ENCODE measurements around the gene CPE.

CPE gene

DNA sequence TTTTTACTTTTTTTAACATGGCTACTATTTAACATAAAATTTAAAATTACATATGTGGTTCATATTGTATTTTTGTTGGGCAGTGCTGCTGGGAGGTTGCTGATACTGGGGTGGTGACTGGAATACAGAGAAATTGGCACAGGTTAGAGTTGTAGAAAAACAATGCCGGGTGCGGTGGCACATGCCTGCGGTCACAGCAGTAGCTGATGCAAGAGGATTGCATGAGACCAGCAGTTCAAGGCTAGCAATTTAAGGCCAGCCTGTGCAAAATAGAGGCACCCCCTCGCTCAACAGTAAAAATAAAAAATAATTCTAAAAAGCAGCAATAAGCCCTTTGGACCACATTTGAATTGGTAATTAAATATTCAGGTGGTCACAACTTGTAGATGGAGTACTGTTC, 11.8 kb upstream of the CPE start:
- DNase-seq = no peak

DNA sequence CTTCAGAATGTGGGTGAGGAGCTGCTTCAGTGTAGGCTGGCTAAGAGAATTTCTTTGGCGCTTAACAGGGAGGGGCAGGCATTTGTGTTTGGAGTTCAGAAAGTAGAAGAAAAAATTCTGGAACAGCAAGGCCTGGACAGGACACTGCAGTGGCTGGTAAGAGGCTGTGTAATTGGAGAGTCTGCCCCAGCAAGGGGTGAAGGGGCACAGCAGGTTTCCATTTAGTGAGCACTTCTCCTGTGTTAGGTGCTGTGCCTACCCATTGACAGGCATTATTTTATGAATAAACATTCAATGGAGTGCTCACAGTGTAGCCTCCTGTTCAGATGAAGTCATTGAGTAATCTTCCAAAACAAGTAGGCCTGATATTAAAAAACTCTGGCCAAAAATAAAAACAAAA, 10.7 kb upstream of the CPE start:
- DNase-seq = no peak

DNA sequence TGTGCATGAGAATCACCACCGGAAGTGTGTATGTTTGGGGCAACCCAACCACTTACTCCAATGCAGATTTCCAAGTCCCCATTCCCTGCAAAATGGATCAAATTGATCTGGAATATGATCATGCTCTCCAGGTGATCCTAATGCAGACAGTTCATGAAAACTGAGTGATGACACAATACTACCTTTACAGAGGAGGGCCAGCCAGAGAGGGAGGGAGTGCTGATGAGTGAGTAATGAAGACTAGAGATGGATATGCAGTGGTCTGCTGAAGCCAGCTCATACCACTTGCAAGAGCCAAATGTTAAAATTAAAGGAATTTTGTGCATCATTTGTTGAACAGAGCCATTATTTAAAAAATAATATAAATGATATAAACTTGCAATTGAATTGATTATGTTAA, 10.2 kb upstream of the CPE start:
- no peak for DNase-seq

DNA sequence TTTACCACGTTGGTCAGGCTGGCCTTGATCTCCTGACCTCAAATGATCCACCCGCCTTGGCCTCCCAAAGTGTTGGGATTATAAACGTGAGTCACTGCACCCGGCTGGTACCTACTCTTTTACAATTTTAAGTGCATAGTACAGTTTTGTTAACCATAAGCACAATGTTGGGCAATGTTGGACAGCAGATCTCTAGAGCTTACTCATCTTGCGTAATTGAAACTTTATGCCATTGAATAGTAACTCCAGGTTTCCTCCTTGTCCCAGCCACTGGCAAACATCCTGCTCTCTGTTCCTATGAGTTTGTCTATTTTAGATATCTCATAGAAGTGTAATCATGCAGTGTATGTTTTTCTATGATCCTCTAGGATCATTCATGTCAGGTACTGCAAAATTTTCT, 9.3 kb upstream of the CPE start:
- no peak for DNase-seq

DNA sequence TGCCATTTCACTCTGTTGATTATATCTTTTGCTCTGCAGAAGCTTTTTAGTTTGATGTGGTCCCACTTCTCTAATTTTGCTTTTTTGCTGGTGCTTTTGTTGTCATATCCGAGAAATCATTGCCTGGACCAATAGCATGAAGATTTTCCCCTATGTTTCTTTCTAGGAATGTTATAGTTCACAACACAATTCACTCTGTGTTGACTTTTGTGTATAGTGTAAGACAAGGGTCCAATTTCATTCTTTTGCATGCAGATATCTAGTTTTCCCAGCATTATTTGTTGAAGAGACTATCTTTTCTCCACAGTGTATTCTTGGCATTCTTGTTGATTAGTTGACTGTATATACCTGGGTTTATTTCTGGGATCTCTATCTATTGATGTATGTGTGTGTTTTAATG, 8.3 kb upstream of the CPE start:
- no peak for DNase-seq

DNA sequence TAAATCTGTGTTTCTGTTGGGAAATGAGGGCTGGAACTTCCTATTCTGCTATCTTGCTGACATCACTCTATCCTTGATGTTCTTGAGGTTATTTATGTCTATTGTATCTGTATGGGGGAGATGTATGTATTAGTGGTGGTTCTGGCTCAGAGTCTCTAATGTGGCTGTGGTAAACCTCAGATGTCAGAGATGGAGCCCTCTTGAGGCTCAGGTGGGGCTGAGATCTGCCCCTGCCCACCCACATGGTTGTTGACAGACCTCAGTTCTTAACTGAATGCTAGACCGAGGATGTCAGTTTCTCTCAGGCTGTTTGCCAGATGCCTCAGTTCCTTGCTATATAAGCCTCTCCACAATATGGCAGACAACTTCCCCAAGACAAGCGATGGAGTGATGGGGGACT, 3.3 kb upstream of the CPE start:
- no peak for DNase-seq

DNA sequence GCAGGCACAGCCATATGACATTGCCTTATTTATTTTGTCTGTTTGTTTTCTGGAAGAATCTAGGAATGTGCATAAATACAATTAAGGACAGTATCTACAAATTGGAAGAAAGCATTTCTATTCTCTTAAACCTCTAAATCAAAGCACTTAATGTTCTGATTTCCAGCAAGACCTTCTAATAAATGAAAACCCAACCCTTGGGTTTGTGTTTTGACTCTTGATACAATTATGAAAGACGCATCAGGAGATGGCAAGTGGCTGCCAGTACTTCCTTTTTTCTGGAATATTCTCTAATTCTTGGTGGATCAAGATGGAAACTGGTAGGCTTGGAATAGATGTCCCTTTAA, 437 bp upstream of the CPE start:
- peak; percentile 55 to 68 for DNase-seq

DNA sequence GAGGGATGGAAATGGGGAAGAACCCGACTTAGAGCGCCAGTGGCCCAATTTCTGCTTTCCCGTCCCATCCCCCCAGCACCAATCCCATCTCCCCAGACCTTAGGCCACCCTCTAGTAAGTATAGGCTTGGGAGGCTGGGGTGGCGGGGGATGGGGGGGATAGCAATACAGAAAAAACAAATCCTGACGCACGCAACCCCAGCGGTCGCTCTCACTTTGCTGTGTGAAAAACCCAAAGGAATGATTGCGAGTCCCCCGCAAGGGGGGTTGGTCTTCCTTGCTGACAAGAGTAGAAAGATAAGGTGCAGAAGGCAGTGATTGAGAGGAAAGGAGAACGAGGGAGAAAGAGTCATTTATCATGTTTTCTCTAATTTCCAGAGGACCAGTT, 863 bp downstream of the CPE start:
- DNase-seq = no peak

DNA sequence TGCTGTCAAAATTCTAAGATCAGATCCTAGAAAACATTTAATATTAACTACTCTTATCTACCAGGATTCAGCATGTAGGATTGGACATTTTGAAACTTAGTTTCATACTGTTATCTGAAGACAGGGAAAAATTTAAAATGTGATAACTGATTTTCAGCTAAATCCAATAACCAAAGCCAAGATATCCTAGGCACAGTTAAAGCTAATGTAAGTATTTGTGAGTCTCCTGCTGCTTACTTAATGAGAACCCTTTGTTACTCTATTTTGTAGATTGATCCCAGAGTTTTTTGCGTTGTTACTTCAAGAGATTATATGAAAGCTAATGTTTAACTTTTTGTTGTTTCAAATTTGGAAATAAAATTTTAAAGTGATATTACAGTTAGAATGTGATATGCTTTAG, 2.0 kb downstream of the CPE start:
- DNase-seq = no peak

DNA sequence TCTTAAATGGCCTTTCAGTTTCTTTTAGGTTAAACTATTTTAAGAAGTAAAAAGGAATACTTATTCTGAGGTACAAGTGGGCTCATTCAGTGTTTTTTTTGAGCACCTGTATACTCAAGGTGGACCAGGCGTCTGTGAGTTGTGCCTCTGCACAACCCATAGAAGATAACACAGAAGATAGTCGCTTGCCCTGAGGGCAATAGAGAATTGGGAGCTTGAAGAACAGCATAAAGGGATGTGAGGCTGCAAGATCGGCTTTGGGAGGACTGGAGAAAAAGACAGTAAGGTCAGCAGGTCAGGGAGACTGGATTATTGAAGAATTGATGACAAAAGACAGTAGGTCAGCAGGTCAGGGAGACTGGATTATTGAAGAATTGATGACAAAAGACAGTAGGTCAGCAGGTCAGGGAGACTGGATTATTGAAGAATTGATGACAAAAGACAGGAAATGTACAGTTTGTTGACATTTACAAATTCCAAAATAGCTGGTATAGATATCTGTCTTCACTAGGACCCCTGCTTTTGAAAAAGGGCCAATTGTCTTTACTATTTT, 3.1 kb downstream of the CPE start:
- DNase-seq = no peak

DNA sequence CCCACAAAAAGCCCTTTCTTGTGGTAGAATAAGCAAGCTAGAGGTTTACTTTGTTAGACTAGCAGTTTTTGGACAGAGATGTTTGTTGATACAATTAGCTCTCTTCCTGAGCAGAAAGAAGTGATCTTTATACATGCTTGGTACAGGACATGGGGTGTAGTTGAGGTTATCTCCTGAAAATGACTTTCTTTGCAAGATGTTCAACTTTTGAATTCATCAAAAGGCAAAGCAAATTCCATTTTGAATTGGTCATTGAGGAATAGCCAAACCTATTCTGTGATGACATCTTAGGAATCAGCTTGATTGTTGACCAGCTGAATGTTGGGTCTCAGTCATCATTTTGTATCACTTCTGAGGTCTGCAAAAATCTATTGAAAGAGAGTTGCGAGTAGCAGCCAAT, 3.8 kb downstream of the CPE start:
- no peak for DNase-seq

DNA sequence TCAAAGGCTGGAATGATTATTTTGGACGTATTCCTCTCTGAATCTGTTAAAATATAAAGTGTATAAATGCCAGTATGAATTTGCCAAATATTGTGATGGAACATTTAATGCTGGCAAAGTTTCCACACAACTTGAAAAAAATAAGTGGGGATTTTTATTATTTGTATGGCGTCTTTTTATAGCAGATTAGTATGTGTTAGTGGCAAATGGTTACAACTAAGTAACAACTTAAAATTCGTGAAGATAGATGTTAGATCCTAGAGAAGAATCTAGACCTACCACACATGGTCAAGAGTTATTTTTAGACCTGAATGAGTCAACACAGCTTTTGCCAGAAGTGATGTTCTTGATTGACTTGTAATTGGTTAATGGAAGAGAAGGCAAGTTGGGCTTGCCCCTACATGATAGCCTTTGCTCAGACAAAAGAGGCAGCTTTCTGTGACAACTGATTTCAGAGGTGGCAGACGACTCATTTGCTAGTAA, 4.8 kb downstream of the CPE start:
- peak in 1 of 2 experiments; percentile 20 for DNase-seq

DNA sequence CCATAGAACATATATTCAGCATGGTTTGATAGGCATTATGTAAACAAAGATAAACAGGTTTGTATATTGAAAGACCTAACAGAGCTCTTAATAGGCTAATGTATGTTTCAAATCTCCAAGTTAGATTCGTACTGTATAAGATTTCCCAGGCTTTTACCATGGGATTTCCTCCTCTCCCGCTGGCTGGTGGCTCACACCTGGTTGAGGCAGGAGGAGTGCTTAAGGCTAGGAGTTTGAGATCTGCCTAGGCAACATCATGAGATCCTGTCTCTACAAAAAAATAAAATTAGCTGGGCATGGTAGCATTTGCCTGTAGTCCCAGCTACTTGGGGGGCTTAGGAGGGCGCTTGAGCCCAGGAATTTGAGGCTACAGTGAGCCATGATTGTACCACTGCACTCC, 5.4 kb downstream of the CPE start:
- no peak for DNase-seq

DNA sequence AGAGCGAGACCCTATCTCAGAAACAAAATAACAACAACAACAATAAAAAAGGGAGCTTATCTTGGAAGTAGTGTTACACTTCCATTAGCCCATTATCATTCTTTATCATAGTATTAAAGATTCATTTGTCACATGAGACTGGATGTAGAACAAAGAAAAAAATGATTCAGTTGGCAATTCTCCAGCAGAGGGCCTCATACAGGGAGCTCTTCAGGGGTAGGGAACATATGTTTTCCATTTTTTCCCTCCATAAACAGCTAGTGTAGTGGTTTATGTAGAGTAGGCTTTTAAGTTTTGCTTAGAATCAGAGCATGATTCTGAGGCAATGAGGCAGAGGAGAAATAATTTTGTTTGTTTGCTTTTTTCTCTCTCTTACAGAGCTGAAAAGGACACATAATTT, 5.8 kb downstream of the CPE start:
- DNase-seq = peak in 1 of 2 experiments; percentile 20

DNA sequence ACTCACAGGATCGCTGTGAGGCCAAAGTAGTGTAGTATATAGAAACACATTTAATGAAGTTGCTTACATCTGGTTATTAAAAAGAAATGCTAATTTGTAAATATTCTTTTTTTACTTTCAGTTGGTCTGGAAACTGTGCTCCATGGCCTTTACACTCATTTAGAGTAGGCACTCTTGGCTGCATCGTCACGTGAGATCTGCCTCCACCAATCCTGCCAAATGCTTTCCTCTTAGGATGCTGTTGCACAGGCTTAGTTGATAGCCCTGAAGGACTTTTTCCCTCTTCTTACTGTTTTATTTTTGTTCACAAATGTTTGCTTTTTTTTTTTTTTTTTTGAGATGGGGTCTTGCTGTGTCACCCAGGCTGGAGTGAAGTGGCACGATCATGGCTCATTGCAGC, 6.3 kb downstream of the CPE start:
- DNase-seq = no peak

DNA sequence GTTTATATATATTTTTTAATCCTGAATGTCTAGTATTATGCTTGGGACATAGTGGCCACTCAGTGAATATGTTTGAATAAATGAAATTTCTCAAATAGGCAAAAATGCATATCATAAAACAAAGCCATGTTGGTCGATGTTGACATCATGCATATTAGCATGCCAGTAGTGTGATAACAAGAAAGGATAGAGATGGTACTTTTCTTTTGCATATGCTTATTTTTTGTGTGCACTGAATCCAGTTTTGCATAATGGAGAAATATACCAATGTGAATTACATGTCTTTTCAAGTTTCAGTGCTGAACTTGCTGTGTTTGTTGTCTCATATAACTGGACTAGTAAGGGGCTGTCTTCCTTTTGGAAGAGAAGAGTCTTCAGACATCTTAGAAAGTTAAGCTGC, 7.5 kb downstream of the CPE start:
- DNase-seq = no peak

DNA sequence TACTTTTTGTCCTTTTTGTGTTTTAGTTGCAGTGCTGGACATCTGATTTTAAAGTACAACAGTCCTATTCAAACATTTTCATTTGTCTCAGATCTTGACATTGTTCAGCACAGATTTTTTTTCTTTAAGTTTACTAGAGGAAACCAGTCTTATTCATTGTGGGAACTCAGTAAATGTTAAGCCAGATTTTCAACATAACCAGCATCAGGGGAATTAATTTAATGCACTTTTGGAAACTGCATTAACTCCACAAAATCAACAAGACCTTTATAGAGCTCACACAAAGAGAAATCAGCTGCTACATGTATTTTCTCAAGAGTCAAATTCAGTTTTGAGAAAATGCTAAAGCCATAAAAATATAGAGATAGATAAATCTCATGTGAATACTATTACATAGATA, 9.9 kb downstream of the CPE start:
- no peak for DNase-seq

DNA sequence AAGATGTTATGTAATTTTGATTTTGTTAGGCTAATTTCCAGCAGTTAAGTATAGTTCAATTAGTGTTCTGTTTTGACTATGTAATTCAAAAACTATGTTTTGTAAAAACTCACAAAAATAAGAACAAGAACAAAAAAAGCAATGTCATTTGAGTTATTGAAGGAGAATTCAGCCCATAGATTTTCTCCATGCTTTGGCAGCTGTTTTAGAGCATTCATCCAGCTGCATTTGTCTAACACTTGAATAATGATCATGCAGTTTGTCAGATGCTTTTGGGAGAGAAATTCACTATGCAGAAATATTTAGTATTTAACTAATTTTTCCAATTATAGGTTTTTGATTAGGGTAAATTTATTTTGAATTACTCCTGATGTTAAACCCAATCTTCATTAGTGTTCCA, 14.2 kb downstream of the CPE start:
- DNase-seq = no peak

DNA sequence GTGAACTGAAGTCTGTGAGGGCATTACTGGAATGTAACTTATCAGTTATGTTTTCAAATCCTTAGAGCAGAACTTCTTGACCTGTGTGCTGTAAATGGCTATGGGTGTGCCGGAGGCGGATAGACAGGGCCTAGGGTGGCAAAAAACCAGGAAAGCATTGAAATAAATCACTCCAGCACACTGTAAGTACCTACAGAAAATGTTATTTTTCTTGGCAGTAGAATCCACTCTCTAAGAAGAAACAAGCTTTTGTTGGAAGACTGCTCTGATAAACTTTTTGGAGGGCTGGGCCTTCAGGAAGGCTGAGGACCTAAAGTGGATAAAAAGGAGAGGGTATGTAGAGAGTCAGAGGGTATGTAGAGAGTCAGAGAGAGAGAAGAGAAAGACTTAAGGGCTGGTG, 14.9 kb downstream of the CPE start:
- no peak for DNase-seq

DNA sequence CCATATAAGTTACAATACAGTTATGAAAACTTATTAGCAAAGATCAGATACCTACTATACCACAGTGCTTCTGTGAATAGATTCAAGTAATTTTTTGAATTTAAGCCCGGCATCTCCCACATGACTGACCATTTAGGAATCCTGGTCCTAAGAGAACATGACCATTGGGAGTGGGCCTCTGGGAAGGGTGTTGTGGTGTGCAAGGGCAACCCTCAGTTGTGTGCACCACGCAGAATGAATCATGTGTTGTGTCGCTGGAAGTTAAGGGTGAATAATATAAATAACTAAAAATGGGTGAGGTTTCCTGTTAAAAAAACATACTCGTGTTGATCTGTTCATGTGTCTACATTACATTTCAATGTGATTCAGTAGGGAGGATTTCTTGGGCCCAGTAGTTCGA, 15.5 kb downstream of the CPE start:
- DNase-seq = no peak

DNA sequence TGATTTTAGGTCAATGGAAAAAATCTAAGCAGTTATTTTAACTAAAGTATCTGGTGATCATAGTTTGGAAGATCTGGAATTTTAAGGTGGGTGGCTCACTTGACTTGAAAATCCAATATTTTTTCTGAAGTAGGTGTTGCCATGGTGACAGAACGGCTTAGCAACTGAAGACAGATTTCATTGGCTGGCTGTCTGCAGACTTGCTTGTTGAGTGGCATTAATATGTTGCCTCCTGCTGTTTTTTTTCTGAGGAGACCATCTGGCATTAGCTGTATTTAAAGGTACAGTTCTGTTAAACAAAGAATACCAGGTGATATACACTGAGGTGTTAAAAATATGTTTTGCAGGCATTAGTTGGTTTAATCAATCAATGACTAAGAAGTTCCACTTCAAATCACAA, 19.8 kb downstream of the CPE start:
- peak; percentile 95 to 97 for DNase-seq

DNA sequence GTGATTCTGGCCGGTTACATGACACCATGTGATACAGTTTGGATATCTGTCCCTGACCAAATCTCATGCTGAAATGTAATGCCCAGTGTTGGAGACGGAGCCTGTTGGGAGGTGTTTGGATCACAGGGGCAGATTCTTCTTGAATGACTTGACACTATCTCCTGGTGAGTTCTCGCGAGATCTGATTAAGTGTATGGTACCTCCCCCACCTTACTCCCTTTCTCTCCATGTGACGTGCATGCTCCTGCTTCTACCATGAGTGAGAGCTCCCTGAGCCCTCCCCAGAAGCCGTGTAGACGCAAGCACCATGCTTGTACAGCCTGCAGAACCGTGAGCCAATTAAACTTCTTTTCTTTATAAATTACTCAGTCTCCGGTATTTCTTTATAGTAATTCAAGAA, 23.6 kb downstream of the CPE start:
- no peak for DNase-seq

DNA sequence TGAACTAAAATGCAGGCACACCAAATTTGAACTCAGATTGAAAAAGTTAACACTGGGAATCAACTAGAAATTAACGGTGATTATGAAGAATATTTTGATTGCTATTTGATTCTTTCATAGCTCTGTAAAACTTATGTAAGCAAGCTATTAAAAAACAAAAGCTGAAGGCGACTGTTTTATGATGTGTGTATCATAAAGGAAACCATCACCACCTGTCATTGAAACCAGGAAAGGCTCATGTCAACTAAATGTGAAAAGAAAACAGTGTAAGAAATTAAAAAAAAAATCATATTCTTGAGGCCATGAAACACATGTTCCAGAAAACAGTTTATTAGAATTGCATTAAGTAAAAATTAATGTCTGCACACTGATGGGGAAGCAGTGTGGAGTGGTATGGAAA, 24.2 kb downstream of the CPE start:
- DNase-seq = no peak

DNA sequence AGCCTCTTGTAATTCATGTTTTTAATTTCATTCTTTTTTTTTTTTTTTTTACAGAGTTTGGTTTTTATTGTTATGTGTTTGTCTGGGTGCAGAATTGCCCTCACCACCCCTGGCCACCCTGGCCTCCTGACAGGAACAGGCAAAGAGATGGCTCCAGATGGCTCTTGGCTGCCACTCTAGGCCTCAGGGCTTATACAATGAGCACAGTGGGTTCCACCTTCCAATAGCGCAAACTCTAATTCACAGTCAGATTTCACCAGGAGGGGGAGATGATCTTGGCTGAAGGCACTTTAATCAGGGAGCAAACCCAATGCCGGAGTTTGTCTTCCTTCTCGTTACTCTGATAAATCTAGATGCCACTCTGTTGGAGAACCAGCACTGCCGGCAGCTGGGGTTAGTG, 24.8 kb downstream of the CPE start:
- peak; percentile 68 to 87 for DNase-seq

DNA sequence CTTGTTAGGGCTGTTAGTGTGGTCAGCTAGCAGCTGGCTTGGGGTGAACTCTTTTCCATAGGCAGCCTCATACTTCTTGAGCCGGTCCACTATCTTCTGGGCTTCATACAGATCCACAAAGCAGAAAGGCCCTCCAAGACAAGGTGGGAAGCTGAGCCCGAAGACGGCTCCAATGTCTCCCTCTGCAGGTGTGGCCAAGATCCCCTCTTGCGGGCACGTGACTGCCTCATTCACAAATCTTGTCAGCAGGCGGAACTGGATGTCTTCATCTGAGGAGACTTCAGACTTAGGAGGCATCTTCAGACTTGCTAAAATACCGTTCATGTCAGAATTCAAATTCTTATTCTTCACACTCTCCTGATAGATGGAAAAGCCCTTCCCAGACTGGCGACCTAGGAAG, 25.3 kb downstream of the CPE start:
- no peak for DNase-seq

DNA sequence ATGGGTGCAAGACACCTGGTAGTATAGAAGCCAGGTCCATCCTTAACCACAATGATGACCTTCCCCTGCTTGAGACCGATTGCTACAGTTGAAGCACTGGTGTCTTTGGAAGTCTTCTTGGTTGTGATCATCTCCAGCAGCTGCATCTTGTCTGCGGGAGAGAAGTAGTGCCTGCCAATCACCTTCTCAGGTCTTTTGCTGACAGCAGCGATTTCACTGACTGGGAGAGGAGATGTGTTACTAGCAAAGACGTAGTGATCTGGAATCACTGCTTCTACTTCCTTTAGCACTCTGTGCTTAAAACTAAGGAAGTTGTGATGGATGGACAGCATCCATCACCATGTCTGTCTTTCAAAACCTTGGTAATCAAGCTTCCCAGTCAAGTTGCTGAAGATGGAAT, 25.9 kb downstream of the CPE start:
- no peak for DNase-seq

All from cerebellar nuclear complex (tissue), 1 donor.